Gastroesophageal sphincter (tissue), 3 donors: ENCODE measurements around the gene NUBPL.

Source experiments
- CTCF ChIP-seq, 4 experiments: fragments of 200-600 bp in 2 of 4; fragments of 450-650 bp in 2 of 4; sonication (generic) in 1 of 4; IDR thresholded peaks; one replicate each; pipeline ENCODE4 v1.5.1; 2017 to 2019; ENCODE audit warnings: antibody characterized with exemption in 4 of 4, mild to moderate bottlenecking in 2 of 4, moderate library complexity in 2 of 4
- POLR2AphosphoS5 ChIP-seq: sonication (generic); formaldehyde crosslinking; IDR thresholded peaks from one replicate; pipeline ENCODE4 v1.6.1; 2017; ENCODE audit warnings: antibody characterized with exemption

- no peak for TF ChIP-seq CTCF (IDR thresholded peaks at IDR 0.05)
- TF ChIP-seq POLR2AphosphoS5 = no peak
These were observed 33.7 kb upstream of the NUBPL start for GRCh38 chr14:31527546-31527945.
